Prostate gland (tissue), 2 donors: ENCODE measurements around the gene PSD.

Experiments
- POLR2AphosphoS5 ChIP-seq: sonication (generic); formaldehyde crosslinking; IDR thresholded peaks from one replicate; pipeline ENCODE4 v1.6.1; 2017; ENCODE audit warnings: antibody characterized with exemption
- TF ChIP-seq, protein P1 (sequence below), 4 experiments: fragments of 200-600 bp in 2 of 4; fragments of 450-650 bp in 2 of 4; sonication (generic) in 2 of 4; IDR thresholded peaks; 1 replicate in 3 of 4; 2 replicates in 1 of 4; pipeline ENCODE4 v1.5.1; 2016 to 2019; ENCODE audit warnings: antibody characterized with exemption in 4 of 4, mild to moderate bottlenecking in 2 of 4, moderate library complexity in 2 of 4

DNA sequence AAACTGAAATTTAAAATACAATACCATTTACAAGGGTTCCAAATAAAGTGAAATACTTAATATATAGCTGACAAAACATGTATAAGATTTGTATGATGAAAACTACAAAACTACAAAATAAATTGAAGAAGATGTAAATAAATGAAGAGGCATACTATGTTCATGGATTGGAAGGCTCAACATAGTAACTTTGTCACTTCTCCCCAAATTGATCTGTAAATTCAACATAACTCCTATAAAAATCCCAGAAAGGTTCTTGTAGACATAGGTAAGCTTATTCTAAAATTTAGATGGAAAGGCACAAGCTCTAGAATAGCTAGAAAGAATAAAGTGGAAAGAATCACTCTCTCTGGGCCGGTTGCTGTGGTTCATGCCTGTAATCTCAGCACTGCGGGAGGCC lies 47.3 kb downstream of the PSD start:
- no peak for TF ChIP-seq POLR2AphosphoS5
- TF ChIP-seq, protein P1, sequence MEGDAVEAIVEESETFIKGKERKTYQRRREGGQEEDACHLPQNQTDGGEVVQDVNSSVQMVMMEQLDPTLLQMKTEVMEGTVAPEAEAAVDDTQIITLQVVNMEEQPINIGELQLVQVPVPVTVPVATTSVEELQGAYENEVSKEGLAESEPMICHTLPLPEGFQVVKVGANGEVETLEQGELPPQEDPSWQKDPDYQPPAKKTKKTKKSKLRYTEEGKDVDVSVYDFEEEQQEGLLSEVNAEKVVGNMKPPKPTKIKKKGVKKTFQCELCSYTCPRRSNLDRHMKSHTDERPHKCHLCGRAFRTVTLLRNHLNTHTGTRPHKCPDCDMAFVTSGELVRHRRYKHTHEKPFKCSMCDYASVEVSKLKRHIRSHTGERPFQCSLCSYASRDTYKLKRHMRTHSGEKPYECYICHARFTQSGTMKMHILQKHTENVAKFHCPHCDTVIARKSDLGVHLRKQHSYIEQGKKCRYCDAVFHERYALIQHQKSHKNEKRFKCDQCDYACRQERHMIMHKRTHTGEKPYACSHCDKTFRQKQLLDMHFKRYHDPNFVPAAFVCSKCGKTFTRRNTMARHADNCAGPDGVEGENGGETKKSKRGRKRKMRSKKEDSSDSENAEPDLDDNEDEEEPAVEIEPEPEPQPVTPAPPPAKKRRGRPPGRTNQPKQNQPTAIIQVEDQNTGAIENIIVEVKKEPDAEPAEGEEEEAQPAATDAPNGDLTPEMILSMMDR (IDR thresholded peaks at IDR 0.05), result no peak
